HFF-Myc (cell line): ENCODE results near the gene SBNO2.

ENCODE experiments used
- DNase-seq: peaks from one replicate; pipeline ENCODE4 v3.0.0-alpha.2; 2011; ENCODE audit warnings: low read depth; ENCODE audit errors: extremely low read depth
- H3K4me3 ChIP-seq: replicated peaks from 2 replicates; pipeline ENCODE4 v1.5.1; 2011; ENCODE audit warnings: low read depth, mild to moderate bottlenecking, control low read depth, low read length
- CTCF ChIP-seq: IDR thresholded peaks from 2 replicates; pipeline ENCODE4 v1.5.1; 2012; ENCODE audit warnings: mild to moderate bottlenecking, low read depth, low read length, control low read depth; ENCODE audit errors: missing control alignments

SBNO2 gene

GRCh38 chr19:1173845-1174809, at the start of gene SBNO2:
TSS of gene SBNO2 (minus strand) at chr19:1174268. CDS start at chr19:1154276, 19,992 bp downstream.
- DNase-seq: no peak
- TF ChIP-seq CTCF: no peak
- peak within 1 kb of the TSS; percentile 87 for H3K4me3 ChIP-seq

GRCh38 chr19:1223018-1223855, 49.2 kb upstream of the SBNO2 start:
- no peak overlapping the region for H3K4me3 ChIP-seq
- no peak for DNase-seq
- peak; percentile 59 for TF ChIP-seq CTCF

GRCh38 chr19:1222394-1222793, 48.3 kb upstream of the SBNO2 start:
- DNase-seq: no peak
- no peak for TF ChIP-seq CTCF
- no peak overlapping the region for H3K4me3 ChIP-seq

GRCh38 chr19:1221904-1222255, 47.8 kb upstream of the SBNO2 start:
- no peak for DNase-seq
- H3K4me3 ChIP-seq: no peak overlapping the region
- TF ChIP-seq CTCF: no peak

GRCh38 chr19:1220976-1221903, 47.2 kb upstream of the SBNO2 start:
- no peak overlapping the region for H3K4me3 ChIP-seq
- TF ChIP-seq CTCF: peak; percentile 59
- no peak for DNase-seq

- DNase-seq: no peak
- H3K4me3 ChIP-seq: no peak overlapping the region
- TF ChIP-seq CTCF: no peak
These were observed 46.4 kb upstream of the SBNO2 start for GRCh38 chr19:1220477-1220930.
